GM12878 (cell line): ENCODE results near the gene TBC1D2B. TPM values are rescaled to one million over a fixed set of nuclear protein-coding genes. Genes with fewer than 3 reads are reported as not detected.

Source experiments
- ATAC-seq: fragments of 200-7000 bp; cut with Tn5 transposase; 3 replicates; pipeline ENCODE4 v1.9.1; 2020; ENCODE audit warnings: mild to moderate bottlenecking, moderate library complexity
- BruUV-seq: library from RNA; stranded (reverse); fragments of 400-500 nt; replicated peaks from 2 replicates; lab custom pipeline; 2021; lab: Mats Ljungman, UMichigan
- CTCF ChIA-PET: fragments of 300-600 bp; sonication (Branson Sonifier 250); formaldehyde crosslinking; extraction: SDS; loops from one replicate; lab custom pipeline; 2021; ENCODE audit warnings: inconsistent platforms; lab: Yijun Ruan, JAX
- POLR2A ChIA-PET: fragments of 350-600 bp; formaldehyde crosslinking; extraction: SDS; loops from one replicate; lab custom pipeline; 2021; ENCODE audit warnings: inconsistent platforms; lab: Charles Lee
- RAD21 ChIA-PET: fragments of 300-600 bp; sonication (Branson Sonifier 250); formaldehyde crosslinking; loops from one replicate; lab custom pipeline; 2023; ENCODE audit warnings: antibody characterized with exemption; ENCODE audit not compliant: unreplicated experiment; lab: Charles Lee
- SMC1A ChIA-PET: fragments of 300-600 bp; sonication (Branson Sonifier 250); formaldehyde crosslinking; loops from one replicate; lab custom pipeline; 2023; ENCODE audit not compliant: unreplicated experiment, uncharacterized antibody; lab: Charles Lee
- DNase-seq: peaks from one replicate; pipeline ENCODE4 v3.0.0-alpha.2; 2011; ENCODE audit warnings: low read depth, low spot score
- FAIRE-seq: peaks from 3 replicates; lab custom pipeline; 2011; peaks lifted over from hg19 to GRCh38; lab: Jason Lieb, UNC
- H2AFZ ChIP-seq: 2 replicates; pipeline ENCODE4 v1.6.0; 2011; ENCODE audit warnings: low read depth, low read length, control low read depth; ENCODE audit not compliant: control insufficient read depth
- H3K27ac ChIP-seq: 2 replicates; pipeline ENCODE4 v1.5.1; 2011; ENCODE audit warnings: control low read depth; ENCODE audit not compliant: control insufficient read depth, insufficient read depth
- H3K27me3 ChIP-seq, 2 experiments: replicated peaks in 1 of 2; 2 replicates each; pipeline versions ENCODE4 v1.6.0 to v1.6.1; 2011; ENCODE audit warnings: low read length in 1 of 2; ENCODE audit not compliant: control insufficient read depth in 2 of 2, insufficient read depth in 2 of 2
- H3K36me3 ChIP-seq, 2 experiments: 2 replicates each; pipeline ENCODE4 v1.5.1; 2011; ENCODE audit warnings: low read length in 1 of 2; ENCODE audit not compliant: control insufficient read depth in 2 of 2, insufficient read depth in 2 of 2
- H3K4me1 ChIP-seq: 2 replicates; pipeline ENCODE4 v1.6.1; 2011; ENCODE audit warnings: mild to moderate bottlenecking, low read length, moderate library complexity, mixed read lengths; ENCODE audit not compliant: control insufficient read depth, insufficient read depth
- H3K4me2 ChIP-seq: 2 replicates; pipeline ENCODE4 v1.6.0; 2011; ENCODE audit warnings: control low read depth; ENCODE audit not compliant: control insufficient read depth, insufficient read depth
- H3K4me3 ChIP-seq: fragments of 200-600 bp; sonication (generic); 2 replicates; pipeline ENCODE4 v1.5.1; 2016
- H3K79me2 ChIP-seq: 2 replicates; pipeline ENCODE4 v1.6.0; 2011; ENCODE audit warnings: low read length; ENCODE audit not compliant: control insufficient read depth, insufficient read depth
- H3K9ac ChIP-seq: 2 replicates; pipeline ENCODE4 v1.8.0; 2011; ENCODE audit warnings: low read length, control low read depth, mixed read lengths; ENCODE audit not compliant: control insufficient read depth, insufficient read depth
- H3K9me3 ChIP-seq: replicated peaks from 3 replicates; pipeline ENCODE4 v1.5.1; 2011; ENCODE audit warnings: mild to moderate bottlenecking, low read length; ENCODE audit not compliant: control insufficient read depth, insufficient read depth
- H4K20me1 ChIP-seq: 2 replicates; pipeline ENCODE4 v1.6.0; 2011; ENCODE audit not compliant: control insufficient read depth, insufficient read depth
- BRCA1 ChIP-seq: IDR thresholded peaks from 2 replicates; pipeline ENCODE4 v1.6.1; 2011; ENCODE audit warnings: low read depth, low read length, improper control_type of control experiment
- CREB1 ChIP-seq: IDR thresholded peaks from 2 replicates; pipeline ENCODE4 v1.6.1; 2012; ENCODE audit warnings: low read depth, mild to moderate bottlenecking, inconsistent platforms
- ESRRA ChIP-seq: IDR thresholded peaks from 2 replicates; pipeline ENCODE4 v1.6.1; 2012; ENCODE audit warnings: mild to moderate bottlenecking, low read length, improper control_type of control experiment
- FOS ChIP-seq: IDR thresholded peaks from 3 replicates; pipeline ENCODE4 v1.6.1; 2011; ENCODE audit warnings: borderline replicate concordance; ENCODE audit not compliant: insufficient read length; ENCODE audit errors: extremely low read depth
- MTA2 ChIP-seq: fragments of 450-650 bp; IDR thresholded peaks from 2 replicates; pipeline ENCODE4 v1.6.1; 2016; ENCODE audit warnings: low read depth, mild to moderate bottlenecking, moderate library complexity
- MTA3 ChIP-seq: IDR thresholded peaks from 2 replicates; pipeline ENCODE4 v1.6.1; 2012; ENCODE audit warnings: low read length, inconsistent platforms, borderline replicate concordance
- NFYA ChIP-seq: IDR thresholded peaks from 2 replicates; pipeline ENCODE4 v1.6.1; 2011; ENCODE audit warnings: low read depth, mild to moderate bottlenecking, low read length, improper control_type of control experiment, borderline replicate concordance
- NR2F1 ChIP-seq: fragments of 450-650 bp; conservative IDR thresholded peaks from 2 replicates; pipeline ENCODE4 v1.6.1; 2017; ENCODE audit warnings: mild to moderate bottlenecking
- WRNIP1 ChIP-seq: IDR thresholded peaks from 2 replicates; pipeline ENCODE4 v1.6.1; 2011; ENCODE audit warnings: low read depth, low read length, improper control_type of control experiment, borderline replicate concordance
- YY1 ChIP-seq: IDR thresholded peaks from 2 replicates; pipeline ENCODE4 v1.6.1; 2011; ENCODE audit warnings: low read depth, mild to moderate bottlenecking, low read length
- ZNF207 ChIP-seq: fragments of 450-650 bp; IDR thresholded peaks from 2 replicates; pipeline ENCODE4 v1.6.1; 2014; ENCODE audit warnings: antibody characterized with exemption, mild to moderate bottlenecking, borderline replicate concordance
- WGBS: methylation state at CpG from one replicate; pipeline ENCODE4 v1.1.6; 2016; ENCODE audit warnings: low lambda C conversion rate; ENCODE audit not compliant: insufficient replicate concordance, insufficient coverage; ENCODE audit errors: missing lambda C conversion rate; 5-methylcytosine and 5-hydroxymethylcytosine counted together
- in situ Hi-C: fragments of 300-500 bp; cut with MboI; formaldehyde crosslinking; loops from 9 replicates; pipeline ENCODE4 v1.14.3; 2018; ENCODE audit warnings: mixed read lengths
- intact Hi-C: fragments of 100-400 bp; cut with micrococcal nuclease; formaldehyde crosslinking; loops from one replicate; pipeline ENCODE4 v1.14.2; 2022; ENCODE audit not compliant: unreplicated experiment
- polyA plus RNA-seq, 11 experiments: library from polyadenylated mRNA; depleted of rRNA in 4 of 11; unstranded in 6 of 11; stranded (reverse) in 5 of 11; fragments of >200 nt; fragmentation: Nextera tagmentation in 4 of 11; fragmentation: Illumina TruSeq in 1 of 11; extraction: Ambion mirVana in 4 of 11; extraction: Trizol in 1 of 11; gene quantifications; 1 replicate in 1 of 11; 2 replicates in 10 of 11; pipeline versions ENCODE4 v1.2.1 to v1.2.3, GENCODE V29; 2011 to 2016; ENCODE audit warnings: inconsistent platforms in 2 of 11, missing spikeins in 2 of 11, low read depth in 1 of 11
- total RNA-seq, 4 experiments: library from RNA; depleted of rRNA in 3 of 4; stranded (reverse); fragments of >200 nt in 3 of 4; fragmentation: Illumina TruSeq in 1 of 4; extraction: Trizol in 1 of 4; gene quantifications; 2 replicates each; pipeline versions ENCODE4 v1.2.1 to v1.2.3, GENCODE V29; 2013 to 2021

Gene TBC1D2B
- total and polyA plus RNA-seq, 10 of the 15 experiments (the other 5 are each of a cell fraction or from before 2014, with no cell fraction given) = 1.3 to 53.4 (median 19.4) TPM

DNA sequence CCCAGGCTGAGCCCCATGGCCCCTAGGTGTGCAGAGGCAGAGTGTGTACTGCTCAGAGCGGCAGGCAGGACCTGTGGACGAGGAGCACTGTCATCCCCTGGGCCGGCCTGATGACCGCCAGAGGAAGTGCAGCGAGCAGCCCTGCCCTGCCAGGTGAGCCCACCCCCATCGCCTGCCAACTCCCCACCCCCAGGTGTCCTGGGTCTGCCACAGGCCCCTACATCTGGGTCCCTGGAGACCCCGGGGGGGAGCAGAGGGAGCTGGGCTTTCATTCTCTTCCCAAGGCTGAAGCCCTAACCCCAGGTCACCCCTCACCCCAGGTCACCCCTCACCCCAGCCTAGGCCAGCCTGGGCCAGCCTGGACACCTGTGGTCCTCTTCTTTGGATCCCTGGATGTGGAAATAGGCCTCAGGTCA lies 93.1 kb downstream of the TBC1D2B start:
- POLR2A ChIA-PET = no interaction called here
- WGBS = 51% methylated on average over 6 of the region's 7 CpGs
- intact Hi-C loops = no loop called here
- BruUV-seq = no TSS peak
- Histone ChIP-seq H3K4me3 (no peak overlapping the region), H3K4me2 (no peak overlapping the region), H2AFZ (no peak overlapping the region), H3K27me3 (no peaks in the 10 kb centered on the region), H3K27ac (no peak overlapping the region), H3K9ac (no peak overlapping the region), H3K36me3 (no peaks in the 10 kb centered on the region), H3K9me3 (no peaks in the 10 kb centered on the region), H3K79me2 (no peaks in the 10 kb centered on the region), H3K4me1 (no peaks in the 10 kb centered on the region), H4K20me1 (no peaks in the 10 kb centered on the region)
- CTCF ChIA-PET = interaction anchor here (0.7 to 2.8 kb wide), 4 partner anchors 84 to 126 kb away, joined by 3 to 17 read pairs (median 4); no protein-coding TSS in a partner anchor
- DNase-seq (no peak), FAIRE-seq (no peak), ATAC-seq (no peak)
- RAD21 ChIA-PET = interaction anchor here (2.1 kb wide), 1 partner anchor 124 kb away, joined by 8 read pairs; no protein-coding TSS in a partner anchor
- TF ChIP-seq NR2F1 = no peak
- TF ChIP-seq CREB1 = no peak
- TF ChIP-seq MTA2 = no peak
- TF ChIP-seq YY1 = no peak
- TF ChIP-seq NFYA = no peak
- no peak for TF ChIP-seq ZNF207
- TF ChIP-seq WRNIP1 = no peak
- TF ChIP-seq MTA3 = no peak
- no peak for TF ChIP-seq FOS
- no peak for TF ChIP-seq BRCA1
- no peak for TF ChIP-seq ESRRA
- in situ Hi-C loops = no loop called here
- SMC1A ChIA-PET = interaction anchor here (0.6 to 1.2 kb wide), 2 partner anchors 63 to 128 kb away, joined by 3 read pairs; no protein-coding TSS in a partner anchor
